NT2/D1 (cell line): ENCODE measurements around the gene SLC47A2.

Experiments
- SUZ12 ChIP-seq: IDR thresholded peaks from 2 replicates; pipeline ENCODE4 v1.6.1; 2011; ENCODE audit not compliant: insufficient read length, insufficient read depth; ENCODE audit errors: extremely low read depth
- ZNF274 ChIP-seq: IDR thresholded peaks from 2 replicates; pipeline ENCODE4 v1.6.1; 2011; ENCODE audit warnings: mild to moderate bottlenecking, low read depth, low read length

DNA sequence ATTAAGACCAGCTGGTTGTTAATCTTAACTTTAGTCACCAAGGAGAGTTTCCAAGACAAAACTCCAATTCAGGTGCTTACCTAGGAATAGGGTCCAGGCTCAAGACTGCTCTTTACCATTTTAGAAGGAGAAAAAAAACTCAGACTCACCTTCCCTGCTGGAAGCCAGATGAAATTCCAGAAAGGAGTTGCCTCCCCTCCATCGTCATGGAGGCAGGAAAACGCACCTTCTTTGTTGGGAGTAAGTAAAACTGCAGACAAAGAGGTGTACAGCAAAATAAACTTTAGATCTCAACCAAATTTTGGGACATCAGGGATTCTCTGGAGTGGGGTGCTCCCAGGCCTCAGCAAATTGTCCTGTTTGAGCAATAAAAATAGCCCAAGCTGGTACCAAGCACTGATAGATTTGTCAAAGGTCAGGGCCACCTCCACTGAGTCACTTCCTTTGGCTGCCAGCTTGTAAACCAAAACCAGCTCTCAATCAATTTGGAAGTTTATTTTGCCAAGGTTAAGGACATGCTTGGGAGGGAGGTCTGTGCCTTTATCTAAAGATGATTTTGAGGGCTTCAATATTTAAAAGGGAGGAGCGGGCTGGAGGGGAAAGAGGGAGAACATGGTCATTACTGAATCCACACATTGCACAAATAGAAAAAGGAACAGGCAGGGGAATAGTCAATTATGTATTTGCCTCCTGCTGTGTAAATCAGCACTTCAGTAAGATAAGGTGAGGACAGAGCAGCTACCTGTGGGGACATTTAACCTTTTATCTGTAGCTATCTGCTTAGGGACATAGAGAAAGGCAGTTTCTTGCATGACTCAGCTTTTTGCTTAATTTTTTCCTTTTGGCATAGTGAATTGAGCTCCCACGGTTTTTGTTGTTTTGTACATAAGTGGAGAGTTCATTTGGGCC is 69.3 kb downstream of the SLC47A2 start:
- TF ChIP-seq ZNF274 (no peak), SUZ12 (no peak)
